C4-2B (cell line): ENCODE measurements around the gene PSMB9.

Source experiments
- H3K27ac ChIP-seq: fragments of 450-650 bp; 2 replicates; pipeline ENCODE4 v1.5.1; 2017
- CTCF ChIP-seq: fragments of 450-650 bp; conservative IDR thresholded peaks from 2 replicates; pipeline ENCODE4 v1.5.1; 2017; ENCODE audit warnings: mild to moderate bottlenecking
- ZFX ChIP-seq: fragments of 450-650 bp; IDR thresholded peaks from 2 replicates; pipeline ENCODE4 v1.6.1; 2017

Gene PSMB9

GRCh38 chr6:32852844-32853540, 1.0 kb upstream of the PSMB9 start:
- no peak for TF ChIP-seq ZFX
- no peak for TF ChIP-seq CTCF
- H3K27ac ChIP-seq, result peak overlapping the region; percentile 54

- H3K27ac ChIP-seq, result no peak overlapping the region; the same call in 1 of the 2 replicates
- TF ChIP-seq CTCF (no peak), ZFX (no peak)
Measured at GRCh38 chr6:32854376-32855178, 585 bp downstream of the PSMB9 start.

GRCh38 chr6:32855467-32856174, 1.6 kb downstream of the PSMB9 start:
- TF ChIP-seq ZFX (no peak), CTCF (no peak)
- no peak overlapping the region for H3K27ac ChIP-seq

GRCh38 chr6:32857156-32857891, 3.3 kb downstream of the PSMB9 start:
- H3K27ac ChIP-seq, result no peak overlapping the region
- TF ChIP-seq CTCF (no peak), ZFX (no peak)

GRCh38 chr6:32858194-32858593, 4.2 kb downstream of the PSMB9 start:
- TF ChIP-seq ZFX, result no peak
- no peak for TF ChIP-seq CTCF
- H3K27ac ChIP-seq, result no peak overlapping the region

GRCh38 chr6:32860674-32861073, 6.7 kb downstream of the PSMB9 start:
- TF ChIP-seq ZFX (no peak), CTCF (no peak)
- H3K27ac ChIP-seq, result no peak overlapping the region
